SU-DHL-6 (cell line): ENCODE data around the gene JAM2.

Experiments used
- CTCF ChIP-seq: fragments of 200-600 bp; sonication (generic); IDR thresholded peaks from one replicate; pipeline ENCODE4 v1.5.1; 2017; ENCODE audit warnings: antibody characterized with exemption, mild to moderate bottlenecking, low read length, moderate library complexity; ENCODE audit not compliant: insufficient read depth, poor library complexity, severe bottlenecking
- EZH2phosphoT487 ChIP-seq: fragments of 200-600 bp; sonication (generic), shearing (Covaris generic); conservative IDR thresholded peaks from 2 replicates; pipeline ENCODE4 v1.6.1; 2018; ENCODE audit warnings: mild to moderate bottlenecking, antibody characterized with exemption, low read length, moderate library complexity, mixed read lengths

GRCh38 chr21:25626757-25627156 is 12.3 kb upstream of the JAM2 start:
- TF ChIP-seq CTCF (no peak), EZH2phosphoT487 (no peak)
